GM18858 (cell line): ENCODE results near the gene UBALD1.
A peak's percentile ranks its signal among the peaks of the same experiment; 100 is the strongest.

Source experiments
- ATAC-seq: cut with Tn5 transposase; IDR thresholded peaks from one replicate; pipeline ENCODE4 v1.9.1; 2021; ENCODE audit not compliant: unreplicated experiment

Gene UBALD1

DNA sequence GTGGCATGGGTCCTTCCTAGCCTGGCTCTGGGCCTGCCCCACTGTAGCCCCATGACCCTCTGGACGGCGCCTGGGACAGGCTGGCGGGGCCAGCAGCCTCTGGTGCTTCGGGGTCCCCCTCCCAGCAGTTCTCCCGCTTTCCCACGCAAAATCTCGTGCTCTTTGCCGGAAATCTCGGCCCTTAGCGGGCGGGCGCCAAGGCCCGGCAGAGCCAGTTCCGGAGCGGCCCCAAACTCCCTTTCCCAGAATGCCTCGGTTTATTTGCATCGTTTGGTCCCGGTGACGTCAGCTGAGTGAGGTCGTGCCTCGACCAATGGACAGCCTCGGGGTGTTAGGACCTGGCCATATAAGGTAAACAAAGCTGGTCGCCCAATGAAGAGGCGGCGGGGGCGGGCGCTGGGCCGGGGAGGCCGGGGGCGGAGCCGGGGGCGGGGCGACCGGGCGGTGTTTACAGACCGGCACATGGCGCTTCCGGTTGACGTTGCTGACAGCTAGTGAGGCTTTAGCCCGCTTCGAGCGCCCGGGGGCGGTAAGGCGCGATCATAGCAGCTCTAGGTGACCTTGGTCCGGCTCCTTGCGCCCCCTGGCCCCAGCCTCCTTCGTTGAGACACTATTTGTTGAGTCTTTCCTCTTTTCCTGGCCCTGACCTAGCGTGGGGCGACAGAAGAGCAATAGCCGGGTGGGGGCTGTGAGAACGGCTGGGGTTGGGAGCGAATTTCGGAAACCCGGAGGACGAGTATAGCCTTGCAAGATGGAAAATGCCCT is 1.5 kb upstream of the UBALD1 start:
- ATAC-seq, result peak; percentile 52

- ATAC-seq, result no peak
These were observed 827 bp upstream of the UBALD1 start for GRCh38 chr16:4615384-4616046.

DNA sequence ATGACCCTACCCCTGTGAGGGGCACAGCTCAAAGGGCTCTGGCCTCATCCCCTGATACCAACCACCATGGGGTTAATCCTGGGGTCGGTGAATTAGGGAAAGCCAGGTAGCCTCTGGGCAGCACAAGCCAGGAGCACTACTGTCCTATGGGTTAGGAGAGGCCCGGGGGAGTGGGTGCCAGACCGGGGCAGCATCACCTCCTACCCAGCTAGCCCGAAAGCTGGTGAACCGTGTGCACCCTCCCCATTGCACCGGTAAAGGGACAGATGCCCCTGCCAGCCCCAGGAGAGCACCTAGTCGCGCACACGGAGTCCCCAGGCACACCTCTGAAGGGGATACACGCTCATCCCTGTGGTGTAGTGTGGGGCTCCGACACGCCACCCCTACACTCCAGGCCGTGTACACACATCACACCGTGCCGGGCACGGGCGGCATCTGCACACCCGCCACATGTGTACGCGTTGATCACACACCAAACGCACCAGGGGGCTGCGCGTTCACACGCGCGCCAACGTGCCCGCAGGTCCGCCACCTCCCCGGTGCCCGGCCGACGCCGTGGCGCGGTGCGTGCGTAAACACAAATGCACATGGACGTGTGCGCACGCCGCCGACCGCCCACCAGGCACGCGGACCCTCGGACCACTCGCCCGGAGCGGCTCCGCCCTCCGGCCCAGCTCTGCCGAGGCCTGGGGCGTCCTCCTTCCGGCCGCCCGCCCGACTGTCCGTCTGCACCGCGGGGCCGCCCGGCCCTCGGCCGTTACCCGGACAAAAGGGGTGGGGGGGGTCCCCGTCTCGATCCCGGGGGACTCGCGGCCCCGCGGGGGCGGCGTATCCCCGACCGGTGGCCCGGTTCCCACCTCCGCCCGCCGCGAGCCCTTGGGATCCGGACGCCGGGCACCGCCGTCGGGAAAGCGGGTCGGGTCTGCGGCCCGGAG is 785 bp downstream of the UBALD1 start:
- ATAC-seq, result no peak

DNA sequence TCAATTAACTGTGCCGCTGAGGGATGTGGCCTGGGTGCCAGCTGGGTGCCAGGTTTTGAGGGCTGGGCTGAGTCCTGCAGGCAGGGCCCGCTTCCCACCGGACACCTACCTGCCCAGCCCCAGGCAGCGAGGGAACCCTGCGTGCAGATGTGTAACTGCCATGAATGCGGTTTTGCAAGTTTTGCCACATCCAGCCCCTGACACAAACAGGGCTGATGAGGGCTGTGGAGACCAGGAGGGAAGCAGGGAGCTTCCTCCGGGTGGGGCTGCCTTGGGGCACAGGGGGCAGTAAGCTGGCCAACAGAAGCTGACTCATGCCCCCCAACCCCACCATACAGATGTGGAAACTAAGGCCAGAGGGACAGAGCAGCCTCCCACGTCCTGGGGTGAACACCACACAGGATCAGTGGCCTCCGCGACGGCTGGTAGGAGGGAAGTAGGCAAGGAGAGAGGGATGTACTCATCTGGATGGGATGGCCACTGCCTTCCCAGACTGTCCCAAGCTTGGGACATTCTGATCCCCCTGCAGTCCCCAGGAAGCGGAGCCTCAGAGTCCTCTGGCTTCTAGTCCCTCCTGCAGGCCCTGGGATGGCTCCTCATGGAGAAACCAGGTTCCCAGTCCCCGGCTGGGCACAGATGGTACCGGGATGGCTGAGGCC is 1.6 kb downstream of the UBALD1 start:
- ATAC-seq, result no peak

DNA sequence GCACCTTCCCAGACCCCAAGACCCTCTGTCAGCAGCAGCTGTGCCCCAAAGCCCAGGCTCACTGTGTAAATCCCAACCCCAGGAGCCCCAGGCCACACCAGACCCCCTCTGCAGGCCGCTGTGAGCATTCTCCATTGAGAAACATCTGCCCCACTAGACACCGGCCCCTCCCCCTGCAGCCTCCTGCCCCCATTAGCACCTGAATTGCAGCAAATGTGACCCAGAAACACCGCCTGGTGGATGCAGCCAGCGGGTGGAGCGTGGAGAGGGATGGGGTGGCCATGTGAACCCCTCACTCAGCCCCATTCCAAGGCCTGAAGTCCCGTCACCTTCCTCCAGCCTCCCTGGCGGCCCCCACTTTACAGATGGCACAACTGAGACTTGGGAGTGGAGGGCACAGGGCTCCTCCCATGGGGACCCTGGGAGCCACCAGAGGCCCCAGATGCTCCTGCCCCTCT is 2.2 kb downstream of the UBALD1 start:
- ATAC-seq, result no peak

DNA sequence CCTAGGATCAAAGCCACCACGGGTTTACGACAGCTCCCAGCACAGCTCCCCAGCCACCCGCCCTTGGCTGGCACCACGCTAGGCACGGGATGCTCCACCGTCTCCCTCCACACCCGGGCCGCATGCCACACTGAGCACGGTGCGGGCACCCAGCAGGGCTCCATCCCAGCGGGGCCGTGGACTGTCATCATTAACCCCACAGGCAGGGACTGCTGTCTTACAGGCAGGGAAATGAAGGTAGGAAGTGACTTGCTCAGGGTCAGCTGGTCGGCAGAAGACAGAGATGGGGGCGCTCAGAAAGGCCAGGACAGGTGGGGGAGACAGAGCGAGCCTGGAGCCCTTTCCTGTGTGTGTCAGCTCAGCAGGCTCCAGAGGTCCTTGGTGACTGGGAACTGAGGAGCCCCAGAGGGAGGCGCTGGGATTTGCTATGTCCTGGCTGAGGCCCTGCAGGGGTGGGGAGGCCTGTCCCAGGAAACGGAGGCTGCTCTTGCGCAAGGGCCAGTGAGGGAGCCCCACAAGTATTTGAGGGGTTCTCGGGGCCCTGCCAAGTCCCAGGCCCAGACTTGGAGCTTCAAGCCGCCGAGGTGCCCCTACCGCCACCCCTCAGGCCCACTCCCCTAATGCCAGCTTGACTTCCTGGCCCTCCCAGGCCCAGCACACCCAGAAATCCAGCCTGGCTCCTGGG is 3.2 kb downstream of the UBALD1 start:
- ATAC-seq, result no peak

GRCh38 chr16:4610011-4611005 is 4.4 kb downstream of the UBALD1 start:
- ATAC-seq, result no peak

GRCh38 chr16:4609200-4610010 is 5.3 kb downstream of the UBALD1 start:
- no peak for ATAC-seq

DNA sequence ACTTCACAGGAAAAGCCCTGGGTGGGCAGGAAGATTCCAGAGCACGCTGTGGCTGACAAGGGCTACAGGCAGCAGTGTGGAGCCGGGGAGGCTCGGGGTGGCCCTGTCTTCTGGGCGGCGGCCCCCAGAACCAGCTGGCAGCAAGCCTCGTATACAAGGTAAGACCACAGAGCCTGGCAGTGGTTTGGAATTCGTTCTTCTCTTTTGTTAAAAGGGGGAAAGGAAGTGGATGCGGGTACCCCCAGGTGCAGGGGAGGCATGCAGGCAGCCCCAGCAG is 6.0 kb downstream of the UBALD1 start:
- no peak for ATAC-seq

GRCh38 chr16:4607841-4608703 is 6.6 kb downstream of the UBALD1 start:
- ATAC-seq, result no peak

DNA sequence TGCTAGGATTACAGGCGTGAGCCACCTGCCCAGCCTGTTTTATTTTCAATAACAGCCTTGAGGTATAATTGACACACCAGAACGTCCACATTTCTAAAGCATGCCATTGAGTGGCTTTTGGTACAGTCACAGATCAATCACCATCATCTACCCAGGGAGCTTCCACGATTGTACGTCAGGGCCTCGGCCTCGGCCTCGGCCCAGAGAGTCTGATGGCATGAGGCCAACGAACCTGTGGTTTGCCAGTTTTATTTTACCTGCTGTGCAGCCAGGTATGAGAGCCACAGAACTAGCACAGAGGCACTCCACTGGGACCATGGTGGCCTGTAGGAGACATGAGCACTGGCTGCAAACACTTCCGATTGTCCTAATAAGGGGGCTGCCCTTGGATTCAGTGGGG is 8.3 kb downstream of the UBALD1 start:
- no peak for ATAC-seq

GRCh38 chr16:4604401-4604800 is 10.3 kb downstream of the UBALD1 start:
- no peak for ATAC-seq

DNA sequence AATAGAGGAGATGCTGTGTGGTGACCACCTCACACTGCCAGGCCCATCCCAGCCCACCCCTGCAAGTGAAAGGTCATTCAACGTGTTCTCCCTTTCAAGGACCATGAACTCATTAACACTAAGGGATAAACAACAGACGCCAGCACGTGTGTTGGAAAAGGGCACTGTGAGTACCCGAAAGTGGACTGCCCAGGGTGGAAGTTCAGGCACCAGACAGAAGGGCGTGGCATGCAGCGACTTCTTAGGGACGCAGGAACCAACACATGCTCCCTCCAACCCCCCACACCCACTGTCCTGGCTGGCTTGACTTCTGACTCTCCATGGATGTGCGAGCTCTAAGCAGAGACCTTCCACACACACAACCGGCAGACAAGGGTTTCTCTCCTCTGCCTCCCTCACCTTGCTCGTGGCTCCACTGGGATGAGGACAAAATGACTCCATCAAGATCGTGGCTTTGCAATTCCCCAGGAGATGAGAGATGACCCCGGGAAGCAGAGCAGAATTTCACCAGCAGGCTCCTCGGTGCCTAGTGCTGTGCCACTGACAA is 11.0 kb downstream of the UBALD1 start:
- no peak for ATAC-seq

- no peak for ATAC-seq
These were observed 12.4 kb downstream of the UBALD1 start for GRCh38 chr16:4602331-4602730.

GRCh38 chr16:4601864-4602186 is 12.9 kb downstream of the UBALD1 start:
- ATAC-seq, result no peak

DNA sequence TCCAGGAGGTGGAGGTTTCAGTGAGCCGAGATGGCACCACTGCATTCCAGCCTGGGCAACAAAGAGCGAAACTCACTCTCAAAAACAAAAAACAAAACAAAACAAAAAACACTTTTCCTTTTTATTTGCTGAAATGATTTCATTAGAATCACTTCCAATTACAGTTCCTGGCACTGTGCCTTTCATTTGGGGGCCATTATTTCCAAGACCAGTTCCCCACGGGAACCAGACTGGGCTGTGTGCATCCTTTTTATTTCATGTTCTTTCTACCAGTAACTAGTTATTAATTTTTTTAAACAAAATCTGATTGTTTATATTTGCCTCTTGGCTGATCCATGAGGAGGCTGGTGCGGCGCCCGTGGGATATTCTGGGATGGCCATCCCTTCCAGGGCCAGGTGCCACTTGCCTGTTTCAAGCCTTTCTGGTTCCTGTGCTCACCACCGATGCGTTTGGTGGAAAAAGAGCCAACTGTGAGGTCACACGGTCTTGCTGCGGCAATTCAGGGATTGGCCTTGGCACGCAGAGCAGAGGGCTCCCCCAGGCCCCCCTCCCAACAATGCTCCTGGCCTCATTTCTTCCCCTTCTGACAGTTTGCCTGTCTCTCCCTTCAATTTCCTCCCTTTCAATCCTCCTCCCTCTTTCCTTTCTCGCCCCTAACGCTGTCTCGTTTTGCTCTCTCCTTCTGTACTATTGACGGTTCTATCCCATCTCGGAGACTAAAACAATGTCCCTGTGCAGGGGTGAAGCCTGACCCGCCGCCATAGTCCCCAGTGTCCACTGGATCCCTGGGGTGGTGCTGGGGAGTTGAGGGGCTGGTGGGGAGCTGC is 13.4 kb downstream of the UBALD1 start:
- ATAC-seq, result no peak

DNA sequence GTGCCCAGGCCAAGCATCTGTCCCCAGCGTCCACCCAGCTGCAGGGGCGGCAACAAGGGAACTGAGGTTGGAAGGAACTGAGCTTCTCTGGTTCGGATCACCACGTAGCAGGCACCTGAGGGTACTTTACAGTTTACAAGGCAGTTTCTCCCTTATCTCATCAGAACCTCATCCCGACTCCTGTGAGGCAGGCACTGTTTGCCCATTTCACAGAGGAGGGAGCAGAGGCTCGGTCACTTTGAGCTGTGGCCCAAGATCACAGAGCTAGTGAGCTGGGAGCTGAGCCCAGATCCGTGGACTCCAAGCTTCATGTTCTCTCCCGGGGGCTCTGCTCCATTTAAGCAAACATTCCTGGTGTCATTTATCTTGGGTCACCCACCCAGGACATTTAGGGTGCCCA is 15.1 kb downstream of the UBALD1 start:
- no peak for ATAC-seq
